K562 (cell line): ENCODE results near the gene TBL1XR1. TPM values are rescaled to one million over a fixed set of nuclear protein-coding genes. Genes with fewer than 3 reads are reported as not detected.

Source experiments
- C11orf30 ChIP-seq: fragments of 450-650 bp; IDR thresholded peaks from 2 replicates; pipeline ENCODE4 v1.6.1; 2016; ENCODE audit warnings: low read depth, mild to moderate bottlenecking
- CEBPG ChIP-seq, 3 experiments: fragments of 200-800 bp in 1 of 3; sonication (Bioruptor generic) in 1 of 3; sonication (generic) in 1 of 3; formaldehyde crosslinking in 1 of 3; IDR thresholded peaks in 2 of 3; conservative IDR thresholded peaks in 1 of 3; 2 replicates each; pipeline versions ENCODE4 v1.6.1 to v1.8.0; 2016 to 2022; ENCODE audit warnings: missing compliant biosample characterization in 2 of 3, missing genetic modification characterization in 2 of 3, mild to moderate bottlenecking in 1 of 3, missing genetic modification reagents in 1 of 3
- FOXA3 ChIP-seq, 2 experiments: fragments of 450-650 bp in 1 of 2; sonication (generic) in 1 of 2; formaldehyde crosslinking; IDR thresholded peaks in 1 of 2; conservative IDR thresholded peaks in 1 of 2; 2 replicates each; pipeline versions ENCODE4 v1.4.0 to v1.8.0; 2020 to 2022; ENCODE audit warnings: mild to moderate bottlenecking in 2 of 2, missing genetic modification reagents in 1 of 2
- FOXO4 ChIP-seq: fragments of 450-650 bp; formaldehyde crosslinking; IDR thresholded peaks from 2 replicates; pipeline ENCODE4 v1.4.0; 2020; ENCODE audit warnings: mild to moderate bottlenecking, moderate library complexity
- HDGF ChIP-seq: fragments of 450-650 bp; IDR thresholded peaks from 2 replicates; pipeline ENCODE4 v1.6.1; 2016
- MTA1 ChIP-seq: fragments of 450-650 bp; IDR thresholded peaks from 2 replicates; pipeline ENCODE4 v1.6.1; 2017; ENCODE audit warnings: borderline replicate concordance
- MTF1 ChIP-seq: fragments of 250-450 bp; sonication (Bioruptor Pico); IDR thresholded peaks from 2 replicates; pipeline ENCODE4 v1.9.0; 2021; ENCODE audit warnings: moderate library complexity, mild to moderate bottlenecking, inconsistent platforms, borderline replicate concordance
- PBX2 ChIP-seq, 2 experiments: IDR thresholded peaks in 1 of 2; conservative IDR thresholded peaks in 1 of 2; 2 replicates each; pipeline ENCODE4 v1.6.1; 2016; ENCODE audit warnings: low read depth in 2 of 2, mild to moderate bottlenecking in 1 of 2, missing compliant biosample characterization in 1 of 2, missing genetic modification characterization in 1 of 2, moderate library complexity in 1 of 2
- PHB ChIP-seq: fragments of 250-450 bp; sonication (Bioruptor Pico); IDR thresholded peaks from 2 replicates; pipeline ENCODE4 v1.5.0; 2021
- RB1 ChIP-seq: fragments of 450-650 bp; IDR thresholded peaks from 2 replicates; pipeline ENCODE4 v1.6.1; 2017; ENCODE audit warnings: low read depth, mild to moderate bottlenecking
- RBFOX2 ChIP-seq: fragments of 200-400 bp; formaldehyde crosslinking; IDR thresholded peaks from 2 replicates; pipeline ENCODE4 v1.6.1; 2017; ENCODE audit warnings: low read depth, mild to moderate bottlenecking, low read length, moderate library complexity
- REST ChIP-seq, 2 experiments: fragments of 450-650 bp; formaldehyde crosslinking in 1 of 2; IDR thresholded peaks; 2 replicates each; pipeline versions ENCODE4 v1.4.0 to v1.6.1; 2014 to 2020; ENCODE audit warnings: mild to moderate bottlenecking in 2 of 2, borderline replicate concordance in 1 of 2, low read depth in 1 of 2
- SIN3B ChIP-seq: fragments of 450-650 bp; IDR thresholded peaks from 2 replicates; pipeline ENCODE4 v1.6.1; 2017; ENCODE audit warnings: low read depth, mild to moderate bottlenecking, moderate library complexity
- ZNF282 ChIP-seq: sonication (generic); formaldehyde crosslinking; IDR thresholded peaks from 2 replicates; pipeline ENCODE4 v1.8.1; 2023; ENCODE audit warnings: missing genetic modification reagents
- polyA plus RNA-seq, 8 experiments: library from polyadenylated mRNA; depleted of rRNA in 4 of 8; stranded (reverse) in 5 of 8; unstranded in 3 of 8; fragments of >200 nt; fragmentation: Nextera tagmentation in 2 of 8; fragmentation: Illumina TruSeq in 1 of 8; extraction: Ambion mirVana in 2 of 8; extraction: Trizol in 1 of 8; gene quantifications; 2 replicates each; pipeline versions ENCODE4 v1.2.1 to v1.2.3, GENCODE V29; 2011 to 2014; ENCODE audit warnings: inconsistent platforms in 1 of 8, missing spikeins in 1 of 8
- total RNA-seq, 7 experiments: library from RNA; depleted of rRNA in 6 of 7; stranded (reverse); fragments of >200 nt in 6 of 7; fragmentation: Illumina TruSeq in 2 of 7; extraction: Trizol in 2 of 7; gene quantifications; 2 replicates each; pipeline versions ENCODE4 v1.2.1 to v1.2.3, GENCODE V29; 2011 to 2021; ENCODE audit warnings: low replicate concordance in 1 of 7

TBL1XR1 gene
- total and polyA plus RNA-seq, 9 of the 15 experiments (the other 6 are each of a cell fraction or from before 2014, with no cell fraction given) = 19.6 to 171 (median 83.3) TPM

- TF ChIP-seq REST (IDR thresholded peaks at IDR 0.05; ENCODE audit: borderline replicate concordance) (0 out of 2 replicates have a peak, but pooled peaks have one; percentile 2), REST (CRISPR knock-in tag; IDR thresholded peaks at IDR 0.05; ENCODE audit: low read depth) (no peak), CEBPG (CRISPR knock-in tag; IDR thresholded peaks at IDR 0.05) (no peak), CEBPG (tag; conservative IDR thresholded peaks at IDR 0.05 in 1 of 2, IDR thresholded peaks at IDR 0.05 in 1 of 2) (no peak), C11orf30 (no peak), SIN3B (no peak), PHB (CRISPR knock-in tag) (no peak), RB1 (peak; percentile 65; the same call in 1 of the 2 replicates), MTA1 (no peak), HDGF (no peak), RBFOX2 (peak; percentile 76), FOXO4 (CRISPR knock-in tag) (no peak), ZNF282 (CRISPR knock-in tag) (no peak), PBX2 (CRISPR knock-in tag; IDR thresholded peaks at IDR 0.05; ENCODE audit: low read depth) (no peak), PBX2 (tag; conservative IDR thresholded peaks at IDR 0.05; ENCODE audit: low read depth) (no peak), MTF1 (no peak), FOXA3 (CRISPR knock-in tag; conservative IDR thresholded peaks at IDR 0.05 in 1 of 2, IDR thresholded peaks at IDR 0.05 in 1 of 2) (no peak)
Measured at GRCh38 chr3:177197727-177198460, 612 bp upstream of the TBL1XR1 start (continued).
